ENCODE data around the gene PTPN21. TPM values are rescaled to one million over a fixed set of nuclear protein-coding genes. Genes with fewer than 3 reads are reported as not detected.
A peak's percentile ranks its signal among the peaks of the same experiment; 100 is the strongest.

Gene PTPN21
- total and polyA plus RNA-seq, 8 donors, result 3.5 to 63.0 (median 18.5) TPM

GRCh38 chr14:88426271-88426670 is 128.5 kb downstream of the PTPN21 start:
- no peaks in the 10 kb centered on the region for H3K27me3 ChIP-seq

GRCh38 chr14:88424573-88424972 is 130.2 kb downstream of the PTPN21 start:
- Histone ChIP-seq H3K9me3 (no peaks in the 10 kb centered on the region), H3K36me3 (peaks cover 0 to 15% (median 4%) of the 10 kb centered on the region in 4 donors), H3K27me3 (no peaks in the 10 kb centered on the region), H3K4me3 (no peak overlapping the region), H3K27ac (no peak overlapping the region), H3K4me1 (peaks cover 0 to 17% (median 10%) of the 10 kb centered on the region in 4 donors)
- DNase-seq, result no peak
- intact Hi-C loops (cut with DNase I; ENCODE audit: low total_unique reads), result no loop called here
- TF ChIP-seq POLR2A (IDR thresholded peaks at IDR 0.05) (no peak), EP300 (IDR thresholded peaks at IDR 0.05) (no peak), POLR2AphosphoS5 (IDR thresholded peaks at IDR 0.05) (no peak), CTCF (IDR thresholded peaks at IDR 0.05) (no peak)

More at GRCh38 chr14:88426271-88426670, 128.5 kb downstream of the PTPN21 start:
- H3K36me3 ChIP-seq, result peaks cover 0 to 18% (median 13%) of the 10 kb centered on the region in 4 donors
- H3K9me3 ChIP-seq, result no peaks in the 10 kb centered on the region
- no peak overlapping the region for H3K27ac ChIP-seq
- TF ChIP-seq EP300 (IDR thresholded peaks at IDR 0.05), result no peak
- no peak for TF ChIP-seq POLR2AphosphoS5 (IDR thresholded peaks at IDR 0.05)
- no peak for TF ChIP-seq CTCF (IDR thresholded peaks at IDR 0.05)
- TF ChIP-seq POLR2A (IDR thresholded peaks at IDR 0.05), result no peak
- WGBS, 5 donors, result 57 to 87% (median 80%) methylated on average over 7 of the region's 7 CpGs
- intact Hi-C loops (cut with DNase I; ENCODE audit: low total_unique reads), result no loop called here
- peaks cover 0 to 5% (median under 1%) of the 10 kb centered on the region in 4 donors for H3K4me1 ChIP-seq
- peak in 1 of 2 donors; percentile 4 for DNase-seq
- H3K4me3 ChIP-seq, result no peak overlapping the region

GRCh38 chr14:88422919-88423650 is 131.7 kb downstream of the PTPN21 start:
- Histone ChIP-seq H3K27me3 (no peaks in the 10 kb centered on the region), H3K9me3 (peaks cover 0 to 6% (median 2%) of the 10 kb centered on the region in 4 donors), H3K36me3 (peaks cover 0 to 22% (median 10%) of the 10 kb centered on the region in 4 donors), H3K4me1 (peaks cover 0 to 19% (median 11%) of the 10 kb centered on the region in 4 donors), H3K4me3 (no peak overlapping the region), H3K27ac (no peak overlapping the region)
- no peak for DNase-seq
- TF ChIP-seq CTCF (IDR thresholded peaks at IDR 0.05) (no peak), EP300 (IDR thresholded peaks at IDR 0.05) (no peak), POLR2AphosphoS5 (IDR thresholded peaks at IDR 0.05) (peak in 1 of 3 donors; percentile 10)
- intact Hi-C loops (cut with DNase I; ENCODE audit: low total_unique reads), result no loop called here
- 69 to 81% (median 76%) methylated on average over 3 of the region's 3 CpGs for WGBS, 5 donors

GRCh38 chr14:88422047-88422446 is 132.8 kb downstream of the PTPN21 start:
- no peak for DNase-seq
- TF ChIP-seq POLR2A (IDR thresholded peaks at IDR 0.05) (no peak), EP300 (IDR thresholded peaks at IDR 0.05) (no peak), CTCF (IDR thresholded peaks at IDR 0.05) (no peak), POLR2AphosphoS5 (IDR thresholded peaks at IDR 0.05) (no peak)
- intact Hi-C loops (cut with DNase I; ENCODE audit: low total_unique reads), result no loop called here
- no peak overlapping the region for H3K27ac ChIP-seq
- H3K36me3 ChIP-seq, result peaks cover 5 to 31% (median 21%) of the 10 kb centered on the region in 4 donors
- no peaks in the 10 kb centered on the region for H3K27me3 ChIP-seq
- peaks cover 0 to 15% (median 7%) of the 10 kb centered on the region in 4 donors for H3K9me3 ChIP-seq
- H3K4me1 ChIP-seq, result peaks cover 0 to 19% (median 11%) of the 10 kb centered on the region in 4 donors
- H3K4me3 ChIP-seq, result no peak overlapping the region

Data from stomach (tissue), 9 donors.